Kidney epithelial cell (primary cell): ENCODE results near the gene GPR141. TPM values are rescaled to one million over a fixed set of nuclear protein-coding genes. Genes with fewer than 3 reads are reported as not detected.

Source experiments
- DNase-seq: peaks from one replicate; pipeline ENCODE4 v3.0.0-alpha.2; 2010; ENCODE audit warnings: low read depth
- H3K27me3 ChIP-seq: 2 replicates; pipeline ENCODE4 v1.6.0; 2011; ENCODE audit warnings: low read length; ENCODE audit not compliant: control insufficient read depth, insufficient read depth
- H3K36me3 ChIP-seq: 2 replicates; pipeline ENCODE4 v1.5.1; 2011; ENCODE audit warnings: low read length; ENCODE audit not compliant: control insufficient read depth, insufficient read depth
- H3K4me3 ChIP-seq: 2 replicates; pipeline ENCODE4 v1.5.1; 2011; ENCODE audit warnings: low read depth, mild to moderate bottlenecking, control low read depth, low read length
- CTCF ChIP-seq: IDR thresholded peaks from 2 replicates; pipeline ENCODE4 v1.5.1; 2011; ENCODE audit warnings: mild to moderate bottlenecking, moderate library complexity, low read length, control low read depth, inconsistent platforms; ENCODE audit not compliant: insufficient read depth, poor library complexity, severe bottlenecking
- total RNA-seq: library from RNA; depleted of rRNA; stranded (reverse); fragments of >200 nt; gene quantifications from 2 replicates; pipeline ENCODE4 v1.2.3, GENCODE V29; 2015

Gene GPR141
- total RNA-seq, 1 donor from 2014 or later = not detected

- Histone ChIP-seq H3K4me3 (no peak overlapping the region), H3K36me3 (no peaks in the 10 kb centered on the region)
- no peak for TF ChIP-seq CTCF
These were observed 6.6 kb downstream of the GPR141 start for GRCh38 chr7:37690206-37690605.

GRCh38 chr7:37694208-37695094 lies 10.9 kb downstream of the GPR141 start:
- H3K4me3 ChIP-seq = no peak overlapping the region
- TF ChIP-seq CTCF = no peak
- H3K36me3 ChIP-seq = no peaks in the 10 kb centered on the region
- H3K27me3 ChIP-seq = no peaks in the 10 kb centered on the region
- no peak for DNase-seq

More at GRCh38 chr7:37690206-37690605, 6.6 kb downstream of the GPR141 start:
- no peak for DNase-seq
- H3K27me3 ChIP-seq = no peaks in the 10 kb centered on the region

- TF ChIP-seq CTCF = no peak
- Histone ChIP-seq H3K36me3 (no peaks in the 10 kb centered on the region), H3K4me3 (no peak overlapping the region), H3K27me3 (no peaks in the 10 kb centered on the region)
- no peak for DNase-seq
These were observed 14.7 kb downstream of the GPR141 start for GRCh38 chr7:37698276-37698675.

- no peak for TF ChIP-seq CTCF
- H3K27me3 ChIP-seq = no peaks in the 10 kb centered on the region
- DNase-seq = no peak
- H3K36me3 ChIP-seq = no peaks in the 10 kb centered on the region
- no peak overlapping the region for H3K4me3 ChIP-seq
These were observed 15.2 kb downstream of the GPR141 start for GRCh38 chr7:37698782-37699181.

GRCh38 chr7:37701769-37702168 lies 18.2 kb downstream of the GPR141 start:
- no peak overlapping the region for H3K4me3 ChIP-seq
- no peak for DNase-seq
- no peaks in the 10 kb centered on the region for H3K36me3 ChIP-seq

More at GRCh38 chr7:37701769-37702168, 18.2 kb downstream of the GPR141 start:
- no peak for TF ChIP-seq CTCF
- H3K27me3 ChIP-seq = no peaks in the 10 kb centered on the region
